ENCODE measurements around the gene ZNF17.

- TF ChIP-seq POLR2AphosphoS5 (IDR thresholded peaks at IDR 0.05), result no peak
- TF ChIP-seq POLR2A (IDR thresholded peaks at IDR 0.05), result no peak
- no peak for TF ChIP-seq CTCF (IDR thresholded peaks at IDR 0.05)
These were observed 41.3 kb downstream of the ZNF17 start for GRCh38 chr19:57452307-57452706.

All from stomach (tissue), 4 donors.